ENCODE results near the gene UFC1.

DNA sequence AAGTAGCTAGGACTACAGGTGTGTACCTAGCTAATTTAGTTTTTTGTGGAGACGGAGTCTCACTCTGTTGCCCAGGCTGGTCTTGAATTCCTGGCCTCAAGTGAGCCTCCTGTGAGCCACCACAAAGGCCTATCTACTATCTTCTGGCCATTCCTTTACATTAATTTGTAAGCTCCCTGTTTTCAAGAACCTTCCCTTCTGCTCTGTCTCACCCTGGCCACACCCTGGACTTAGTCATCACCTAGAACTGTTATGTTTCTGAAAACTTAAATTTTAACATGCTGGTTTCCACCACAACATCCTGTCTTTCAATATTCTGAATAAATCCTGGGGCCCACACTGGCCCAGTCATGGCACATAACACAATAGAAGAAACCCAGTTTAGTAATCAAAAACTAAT is 28.4 kb downstream of the UFC1 start:
- TF ChIP-seq, protein P1, sequence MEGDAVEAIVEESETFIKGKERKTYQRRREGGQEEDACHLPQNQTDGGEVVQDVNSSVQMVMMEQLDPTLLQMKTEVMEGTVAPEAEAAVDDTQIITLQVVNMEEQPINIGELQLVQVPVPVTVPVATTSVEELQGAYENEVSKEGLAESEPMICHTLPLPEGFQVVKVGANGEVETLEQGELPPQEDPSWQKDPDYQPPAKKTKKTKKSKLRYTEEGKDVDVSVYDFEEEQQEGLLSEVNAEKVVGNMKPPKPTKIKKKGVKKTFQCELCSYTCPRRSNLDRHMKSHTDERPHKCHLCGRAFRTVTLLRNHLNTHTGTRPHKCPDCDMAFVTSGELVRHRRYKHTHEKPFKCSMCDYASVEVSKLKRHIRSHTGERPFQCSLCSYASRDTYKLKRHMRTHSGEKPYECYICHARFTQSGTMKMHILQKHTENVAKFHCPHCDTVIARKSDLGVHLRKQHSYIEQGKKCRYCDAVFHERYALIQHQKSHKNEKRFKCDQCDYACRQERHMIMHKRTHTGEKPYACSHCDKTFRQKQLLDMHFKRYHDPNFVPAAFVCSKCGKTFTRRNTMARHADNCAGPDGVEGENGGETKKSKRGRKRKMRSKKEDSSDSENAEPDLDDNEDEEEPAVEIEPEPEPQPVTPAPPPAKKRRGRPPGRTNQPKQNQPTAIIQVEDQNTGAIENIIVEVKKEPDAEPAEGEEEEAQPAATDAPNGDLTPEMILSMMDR (IDR thresholded peaks at IDR 0.05): no peak
- TF ChIP-seq POLR2A (IDR thresholded peaks at IDR 0.05): no peak
- no peak for TF ChIP-seq POLR2AphosphoS5 (IDR thresholded peaks at IDR 0.05)

Data from gastroesophageal sphincter (tissue), 3 donors.